Endothelial cell of umbilical vein (primary cell): ENCODE results near the gene LPAR1. TPM values are rescaled to one million over a fixed set of nuclear protein-coding genes. Genes with fewer than 3 reads are reported as not detected.

Experiments
- BruUV-seq: library from RNA; stranded (reverse); fragments of 400-500 nt; replicated peaks from 2 replicates; lab custom pipeline; 2021; lab: Mats Ljungman, UMichigan
- CTCF ChIA-PET: fragments of 300-600, 350-600 bp; sonication (Branson Sonifier 250); formaldehyde crosslinking; loops from one replicate; lab custom pipeline; 2021; ENCODE audit warnings: antibody characterized with exemption, inconsistent platforms; lab: Charles Lee
- POLR2A ChIA-PET: fragments of 300-600, 350-600 bp; sonication (Branson Sonifier 250); formaldehyde crosslinking; loops from one replicate; lab custom pipeline; 2021; ENCODE audit warnings: antibody characterized with exemption, inconsistent platforms; lab: Charles Lee
- DNase-seq: peaks from one replicate; pipeline ENCODE4 v3.0.0-alpha.2; 2011; ENCODE audit warnings: low read depth, low spot score
- FAIRE-seq: peaks from 2 replicates; lab custom pipeline; 2011; peaks lifted over from hg19 to GRCh38; lab: Jason Lieb, UNC
- H2AFZ ChIP-seq: 2 replicates; pipeline ENCODE4 v1.6.0; 2012; ENCODE audit warnings: low read depth, low read length, control low read depth, inconsistent platforms
- H3K27ac ChIP-seq: 2 replicates; pipeline ENCODE4 v1.5.1; 2011; ENCODE audit warnings: low read depth, mild to moderate bottlenecking, control low read depth, low read length, moderate library complexity; ENCODE audit not compliant: insufficient read depth
- H3K27me3 ChIP-seq, 2 experiments: 2 replicates each; pipeline versions ENCODE4 v1.6.0 to v1.6.1; 2011; ENCODE audit warnings: low read length in 2 of 2, mixed read lengths in 1 of 2; ENCODE audit not compliant: control insufficient read depth in 2 of 2, insufficient read depth in 2 of 2
- H3K36me3 ChIP-seq, 2 experiments: 2 replicates in 1 of 2; 3 replicates in 1 of 2; pipeline ENCODE4 v1.5.1; 2011; ENCODE audit warnings: low read length in 2 of 2, mild to moderate bottlenecking in 1 of 2, moderate library complexity in 1 of 2; ENCODE audit not compliant: control insufficient read depth in 2 of 2, insufficient read depth in 2 of 2; ENCODE audit errors: extremely low read depth in 1 of 2
- H3K4me1 ChIP-seq: 3 replicates; pipeline ENCODE4 v1.5.1; 2011; ENCODE audit warnings: mild to moderate bottlenecking, low read length; ENCODE audit not compliant: control insufficient read depth, insufficient read depth; ENCODE audit errors: extremely low read depth
- H3K4me2 ChIP-seq: 2 replicates; pipeline ENCODE4 v1.6.1; 2011; ENCODE audit warnings: low read length, control low read depth, mixed read lengths; ENCODE audit not compliant: insufficient read depth
- H3K4me3 ChIP-seq, 3 experiments: fragments of 200-600 bp in 1 of 3; sonication (generic), shearing (Covaris generic) in 1 of 3; replicated peaks in 1 of 3; 2 replicates each; pipeline ENCODE4 v1.5.1; 2011 to 2016; ENCODE audit warnings: control low read depth in 3 of 3, low read length in 3 of 3, mild to moderate bottlenecking in 2 of 3, inconsistent platforms in 1 of 3, low read depth in 1 of 3, moderate library complexity in 1 of 3; ENCODE audit not compliant: insufficient read depth in 1 of 3
- H3K79me2 ChIP-seq: 2 replicates; pipeline ENCODE4 v1.6.0; 2012; ENCODE audit warnings: low read length, inconsistent platforms; ENCODE audit not compliant: control insufficient read depth, insufficient read depth
- H3K9ac ChIP-seq: replicated peaks from 2 replicates; pipeline ENCODE3; 2011; ENCODE audit warnings: low read length, control low read depth; ENCODE audit not compliant: insufficient read depth; ENCODE audit errors: extremely low read depth
- H3K9me1 ChIP-seq: replicated peaks from 3 replicates; pipeline ENCODE4 v1.6.0; 2011; ENCODE audit warnings: mild to moderate bottlenecking, low read length; ENCODE audit not compliant: control insufficient read depth, insufficient read depth; ENCODE audit errors: extremely low read depth
- H3K9me3 ChIP-seq: replicated peaks from 2 replicates; pipeline ENCODE4 v1.5.1; 2012; ENCODE audit warnings: low read length, inconsistent platforms; ENCODE audit not compliant: control insufficient read depth, insufficient read depth
- H4K20me1 ChIP-seq: replicated peaks from 2 replicates; pipeline ENCODE3; 2011; ENCODE audit warnings: mild to moderate bottlenecking, low read length; ENCODE audit not compliant: control insufficient read depth, insufficient read depth; ENCODE audit errors: extremely low read depth
- CTCF ChIP-seq, 2 donors: IDR thresholded peaks; 1 replicate in 1 of 2; 2 replicates in 1 of 2; pipeline ENCODE4 v1.5.1; 2011; ENCODE audit warnings: low read length in 2 of 2, mild to moderate bottlenecking in 2 of 2, moderate library complexity in 2 of 2, control low read depth in 1 of 2, inconsistent platforms in 1 of 2, low read depth in 1 of 2; ENCODE audit not compliant: insufficient read depth in 1 of 2; ENCODE audit errors: extremely low read depth in 1 of 2
- EZH2 ChIP-seq: IDR thresholded peaks from 2 replicates; pipeline ENCODE4 v1.6.1; 2012; ENCODE audit warnings: borderline replicate concordance, low read depth, mild to moderate bottlenecking, moderate library complexity, low read length, inconsistent platforms; ENCODE audit not compliant: severe bottlenecking
- FOS ChIP-seq: IDR thresholded peaks from 2 replicates; pipeline ENCODE4 v1.6.1; 2011; ENCODE audit warnings: mild to moderate bottlenecking, low read length, moderate library complexity, borderline replicate concordance; ENCODE audit not compliant: insufficient read depth
- GATA2 ChIP-seq: IDR thresholded peaks from 2 replicates; pipeline ENCODE4 v1.7.0; 2011; ENCODE audit warnings: low read depth, mild to moderate bottlenecking, moderate library complexity, mixed read lengths, low read length; ENCODE audit not compliant: insufficient read length, insufficient read depth
- JUN ChIP-seq: IDR thresholded peaks from 2 replicates; pipeline ENCODE4 v1.6.1; 2011; ENCODE audit warnings: borderline replicate concordance, low read depth; ENCODE audit not compliant: insufficient read length, insufficient read depth
- MYC ChIP-seq: IDR thresholded peaks from one replicate; pipeline ENCODE4 v1.6.1; 2011; ENCODE audit warnings: mild to moderate bottlenecking, low read depth, low read length
- dilution Hi-C: fragments of 300-500 bp; cut with MboI; formaldehyde crosslinking; loops from one replicate; pipeline ENCODE4 v1.15.0; 2019; ENCODE audit warnings: low sequenced_read_pairs; ENCODE audit not compliant: extremely low pct_ligation_motif_present
- intact Hi-C: fragments of 100-400 bp; cut with micrococcal nuclease; formaldehyde crosslinking; loops from one replicate; pipeline ENCODE4 v1.10.0; 2022
- polyA plus RNA-seq, 4 experiments: library from polyadenylated mRNA; depleted of rRNA in 3 of 4; stranded (reverse) in 3 of 4; unstranded in 1 of 4; fragments of >200 nt; gene quantifications; 2 replicates each; pipeline versions ENCODE4 v1.2.1 to v1.2.3, GENCODE V29; 2011 to 2012; ENCODE audit warnings: missing spikeins in 1 of 4
- total RNA-seq: library from RNA; stranded (reverse); gene quantifications from 2 replicates; pipeline ENCODE4 v1.2.3, GENCODE V29; 2021

Gene LPAR1
- total and polyA plus RNA-seq, 2 donors (not counting 3 experiments of a cell fraction or from before 2014, with no cell fraction given) = 0.88 to 3.0 TPM

- DNase-seq (no peak), FAIRE-seq (no peak)
- no peaks in the 10 kb centered on the region for H3K9me3 ChIP-seq
- no peaks in the 10 kb centered on the region for H3K9me1 ChIP-seq
- H3K4me2 ChIP-seq = no peak overlapping the region
- H2AFZ ChIP-seq = no peak overlapping the region
- BruUV-seq = no TSS peak
- no peaks in the 10 kb centered on the region for H3K36me3 ChIP-seq
- POLR2A ChIA-PET = no interaction called here
- H3K79me2 ChIP-seq = no peaks in the 10 kb centered on the region
- TF ChIP-seq EZH2 (no peak), CTCF (IDR thresholded peaks at IDR 0.05; ENCODE audit: extremely low read depth in 1 of 2, insufficient read depth in 1 of 2, low read depth in 1 of 2, low read length in 2 of 2) (no peak), FOS (no peak), GATA2 (no peak), MYC (no peak), JUN (no peak)
- dilution Hi-C loops (no loop called here), intact Hi-C loops (no loop called here)
- H4K20me1 ChIP-seq = no peaks in the 10 kb centered on the region
- no peaks in the 10 kb centered on the region for H3K27me3 ChIP-seq
- CTCF ChIA-PET = no interaction called here
- H3K9ac ChIP-seq = no peak overlapping the region
- H3K4me1 ChIP-seq = no peaks in the 10 kb centered on the region
- no peak overlapping the region for H3K27ac ChIP-seq
- H3K4me3 ChIP-seq = no peak overlapping the region
These were observed 109.7 kb downstream of the LPAR1 start for GRCh38 chr9:110928599-110928998.
